ENCODE measurements around the gene CD101. TPM values are rescaled to one million over a fixed set of nuclear protein-coding genes. Genes with fewer than 3 reads are reported as not detected.

CD101 gene
- total RNA-seq, 1 experiment from 2014 or later: 1.2 TPM

- DNase-seq (ENCODE audit: low spot score): peak; percentile 48
- in situ Hi-C loops (cut with HindIII; ENCODE audit: low sequenced_read_pairs): no loop called here
These were observed 18.4 kb upstream of the CD101 start for GRCh38 chr1:116983112-116983511.

GRCh38 chr1:116983678-116984077 is 17.9 kb upstream of the CD101 start:
- DNase-seq (ENCODE audit: low spot score): no peak
- in situ Hi-C loops (cut with HindIII; ENCODE audit: low sequenced_read_pairs): no loop called here

- in situ Hi-C loops (cut with HindIII; ENCODE audit: low sequenced_read_pairs): no loop called here
- DNase-seq (ENCODE audit: low spot score): peak; percentile 11
These were observed 17.0 kb upstream of the CD101 start for GRCh38 chr1:116984406-116985160.

- no peak for DNase-seq (ENCODE audit: low spot score)
- in situ Hi-C loops (cut with HindIII; ENCODE audit: low sequenced_read_pairs): no loop called here
These were observed 14.9 kb upstream of the CD101 start for GRCh38 chr1:116986421-116987255.

- in situ Hi-C loops (cut with HindIII; ENCODE audit: low sequenced_read_pairs): no loop called here
- DNase-seq (ENCODE audit: low spot score): no peak
These were observed 14.4 kb upstream of the CD101 start for GRCh38 chr1:116987256-116987555.

- no peak for DNase-seq (ENCODE audit: low spot score)
- in situ Hi-C loops (cut with HindIII; ENCODE audit: low sequenced_read_pairs): no loop called here
These were observed 13.3 kb upstream of the CD101 start for GRCh38 chr1:116988248-116988647.

GRCh38 chr1:116988908-116989307 is 12.7 kb upstream of the CD101 start:
- no peak for DNase-seq (ENCODE audit: low spot score)
- in situ Hi-C loops (cut with HindIII; ENCODE audit: low sequenced_read_pairs): no loop called here

- in situ Hi-C loops (cut with HindIII; ENCODE audit: low sequenced_read_pairs): no loop called here
- no peak for DNase-seq (ENCODE audit: low spot score)
These were observed 11.7 kb upstream of the CD101 start for GRCh38 chr1:116989835-116990234.

GRCh38 chr1:116990612-116991151 is 10.9 kb upstream of the CD101 start:
- DNase-seq (ENCODE audit: low spot score): no peak
- in situ Hi-C loops (cut with HindIII; ENCODE audit: low sequenced_read_pairs): no loop called here

GRCh38 chr1:116991171-116991845 is 10.3 kb upstream of the CD101 start:
- in situ Hi-C loops (cut with HindIII; ENCODE audit: low sequenced_read_pairs): no loop called here
- no peak for DNase-seq (ENCODE audit: low spot score)

GRCh38 chr1:116991918-116992317 is 9.6 kb upstream of the CD101 start:
- in situ Hi-C loops (cut with HindIII; ENCODE audit: low sequenced_read_pairs): no loop called here
- DNase-seq (ENCODE audit: low spot score): no peak

GRCh38 chr1:116993286-116993685 is 8.3 kb upstream of the CD101 start:
- in situ Hi-C loops (cut with HindIII; ENCODE audit: low sequenced_read_pairs): no loop called here
- DNase-seq (ENCODE audit: low spot score): no peak

GRCh38 chr1:116994411-116994810 is 7.1 kb upstream of the CD101 start:
- DNase-seq (ENCODE audit: low spot score): no peak
- in situ Hi-C loops (cut with HindIII; ENCODE audit: low sequenced_read_pairs): no loop called here

- DNase-seq (ENCODE audit: low spot score): no peak
- in situ Hi-C loops (cut with HindIII; ENCODE audit: low sequenced_read_pairs): no loop called here
These were observed 4.5 kb upstream of the CD101 start for GRCh38 chr1:116997066-116997465.

GRCh38 chr1:116997636-116998035 is 3.9 kb upstream of the CD101 start:
- no peak for DNase-seq (ENCODE audit: low spot score)
- in situ Hi-C loops (cut with HindIII; ENCODE audit: low sequenced_read_pairs): no loop called here

GRCh38 chr1:116999596-116999995 is 2.0 kb upstream of the CD101 start:
- no peak for DNase-seq (ENCODE audit: low spot score)
- in situ Hi-C loops (cut with HindIII; ENCODE audit: low sequenced_read_pairs): no loop called here

GRCh38 chr1:117000142-117000541 is 1.4 kb upstream of the CD101 start:
- in situ Hi-C loops (cut with HindIII; ENCODE audit: low sequenced_read_pairs): no loop called here

GRCh38 chr1:117003223-117003875 is 1.8 kb downstream of the CD101 start:
- no peak for DNase-seq (ENCODE audit: low spot score)
- in situ Hi-C loops (cut with HindIII; ENCODE audit: low sequenced_read_pairs): no loop called here

More at GRCh38 chr1:117000142-117000541, 1.4 kb upstream of the CD101 start:
- DNase-seq (ENCODE audit: low spot score): no peak

- DNase-seq (ENCODE audit: low spot score): no peak
- in situ Hi-C loops (cut with HindIII; ENCODE audit: low sequenced_read_pairs): no loop called here
These were observed 6.1 kb downstream of the CD101 start for GRCh38 chr1:117007719-117008013.

- in situ Hi-C loops (cut with HindIII; ENCODE audit: low sequenced_read_pairs): no loop called here
- no peak for DNase-seq (ENCODE audit: low spot score)
These were observed 7.1 kb downstream of the CD101 start for GRCh38 chr1:117008656-117009055.
